IMR-90 (cell line): ENCODE data around the gene KIF25.

Experiments used
- CEBPB ChIP-seq: IDR thresholded peaks from 2 replicates; pipeline ENCODE4 v1.6.1; 2012; ENCODE audit warnings: low read depth, low read length, improper control_type of control experiment
- CTCF ChIP-seq: conservative IDR thresholded peaks from 2 replicates; pipeline ENCODE4 v1.5.1; 2012; ENCODE audit warnings: mild to moderate bottlenecking, low read depth, low read length, improper control_type of control experiment
- ELK1 ChIP-seq: fragments of 150-350 bp; IDR thresholded peaks from 2 replicates; pipeline ENCODE4 v1.6.1; 2016; ENCODE audit warnings: low read depth, mild to moderate bottlenecking, low read length, moderate library complexity, borderline replicate concordance
- FOS ChIP-seq: fragments of 150-350 bp; IDR thresholded peaks from 2 replicates; pipeline ENCODE4 v1.6.1; 2016; ENCODE audit warnings: low read depth, low read length
- MAFK ChIP-seq: IDR thresholded peaks from 2 replicates; pipeline ENCODE4 v1.6.1; 2012; ENCODE audit warnings: low read depth, low read length, improper control_type of control experiment
- MAZ ChIP-seq: IDR thresholded peaks from 2 replicates; pipeline ENCODE4 v1.6.1; 2012; ENCODE audit warnings: low read depth, mild to moderate bottlenecking, low read length, improper control_type of control experiment, moderate library complexity, borderline replicate concordance
- MXI1 ChIP-seq: IDR thresholded peaks from 2 replicates; pipeline ENCODE4 v1.6.1; 2012; ENCODE audit warnings: low read depth, mild to moderate bottlenecking, low read length, moderate library complexity, borderline replicate concordance
- NFE2L2 ChIP-seq: fragments of 150-350 bp; IDR thresholded peaks from 2 replicates; pipeline ENCODE4 v1.6.1; 2016; ENCODE audit warnings: low read depth, mild to moderate bottlenecking, low read length
- POLR2A ChIP-seq: IDR thresholded peaks from 2 replicates; pipeline ENCODE4 v1.6.1; 2012; ENCODE audit warnings: mild to moderate bottlenecking, low read depth, low read length
- RAD21 ChIP-seq: IDR thresholded peaks from 2 replicates; pipeline ENCODE4 v1.6.1; 2012; ENCODE audit warnings: low read length, improper control_type of control experiment
- RCOR1 ChIP-seq: IDR thresholded peaks from 2 replicates; pipeline ENCODE4 v1.6.1; 2012; ENCODE audit warnings: mild to moderate bottlenecking, low read length, improper control_type of control experiment; ENCODE audit not compliant: insufficient replicate concordance
- SMC3 ChIP-seq: fragments of 150-350 bp; IDR thresholded peaks from 2 replicates; pipeline ENCODE4 v1.6.1; 2016; ENCODE audit warnings: low read depth, mild to moderate bottlenecking, antibody characterized with exemption, low read length, moderate library complexity
- USF2 ChIP-seq: fragments of 150-350 bp; IDR thresholded peaks from 2 replicates; pipeline ENCODE4 v1.6.1; 2017; ENCODE audit warnings: mild to moderate bottlenecking, antibody characterized with exemption, low read length, low read depth

- no peak for TF ChIP-seq MAZ
- TF ChIP-seq CTCF, result no peak
- TF ChIP-seq POLR2A, result no peak
- no peak for TF ChIP-seq RAD21
- no peak for TF ChIP-seq SMC3
- TF ChIP-seq MXI1, result no peak
- no peak for TF ChIP-seq USF2
- no peak for TF ChIP-seq MAFK
- no peak for TF ChIP-seq ELK1
- TF ChIP-seq CEBPB, result no peak
- no peak for TF ChIP-seq NFE2L2
- TF ChIP-seq RCOR1, result no peak
- TF ChIP-seq FOS, result no peak
Observed at GRCh38 chr6:168086616-168087015, 89.1 kb downstream of the KIF25 start.
